ENCODE results near the gene CD2.

- no peak for TF ChIP-seq SIN3A (IDR thresholded peaks at IDR 0.05; ENCODE audit: borderline replicate concordance, insufficient read depth, low read length)
- no peak for TF ChIP-seq TAF1 (IDR thresholded peaks at IDR 0.05; ENCODE audit: borderline replicate concordance, insufficient read depth, low read length)
- no peak for TF ChIP-seq POLR2AphosphoS5 (IDR thresholded peaks at IDR 0.05; ENCODE audit: low read depth, low read length)
Measured at GRCh38 chr1:116769994-116770393, 15.8 kb downstream of the CD2 start.
